HepG2 (cell line): ENCODE measurements around the gene TLNRD1. TPM values are rescaled to one million over a fixed set of nuclear protein-coding genes. Genes with fewer than 3 reads are reported as not detected.

Experiments
- ATAC-seq: fragments of 200-7000 bp; cut with Tn5 transposase; 3 replicates; pipeline ENCODE4 v1.9.1; 2020; ENCODE audit warnings: mild to moderate bottlenecking, moderate library complexity
- BruUV-seq: library from RNA; stranded (reverse); fragments of 400-500 nt; replicated peaks from 2 replicates; lab custom pipeline; 2021; lab: Mats Ljungman, UMichigan
- CTCF ChIA-PET: fragments of 300-600 bp; formaldehyde crosslinking; extraction: SDS; loops from one replicate; lab custom pipeline; 2021; ENCODE audit warnings: low total read pairs, inconsistent platforms, low intra/inter-chr PET ratio; lab: Yijun Ruan, JAX
- POLR2A ChIA-PET: fragments of 350-600 bp; sonication (Branson Sonifier 250); formaldehyde crosslinking; loops from one replicate; lab custom pipeline; 2020; ENCODE audit warnings: antibody characterized with exemption, inconsistent platforms; lab: Yijun Ruan, JAX
- DNase-seq: peaks from one replicate; pipeline ENCODE4 v3.0.0-alpha.2; 2015; ENCODE audit warnings: low spot score
- FAIRE-seq: peaks from 3 replicates; lab custom pipeline; 2011; peaks lifted over from hg19 to GRCh38; lab: Jason Lieb, UNC
- H2AFZ ChIP-seq: one replicate; pipeline ENCODE4 v1.6.1; 2011; ENCODE audit warnings: low read length, inconsistent platforms
- H3K27ac ChIP-seq: fragments of 300-600 bp; 3 replicates; pipeline ENCODE4 v1.8.0; 2011; ENCODE audit warnings: mixed run types, mild to moderate bottlenecking, mixed read lengths, low read length, inconsistent platforms; ENCODE audit not compliant: insufficient read depth; ENCODE audit errors: extremely low read length
- H3K27me3 ChIP-seq, 2 experiments: fragments of 200-600 bp in 1 of 2; 2 replicates in 1 of 2; 3 replicates in 1 of 2; pipeline versions ENCODE4 v1.6.0 to v1.8.0; 2011; ENCODE audit warnings: low read length in 2 of 2, mild to moderate bottlenecking in 2 of 2, moderate library complexity in 2 of 2, inconsistent platforms in 1 of 2; ENCODE audit not compliant: insufficient read depth in 2 of 2, control insufficient read depth in 1 of 2
- H3K36me3 ChIP-seq, 2 experiments: fragments of 200-600 bp in 1 of 2; replicated peaks in 1 of 2; 2 replicates in 1 of 2; 3 replicates in 1 of 2; pipeline versions ENCODE4 v1.5.1 to v1.8.0; 2011; ENCODE audit warnings: low read length in 2 of 2, inconsistent platforms in 1 of 2; ENCODE audit not compliant: insufficient read depth in 2 of 2, control insufficient read depth in 1 of 2
- H3K4me1 ChIP-seq: 2 replicates; pipeline ENCODE4 v1.5.1; 2012; ENCODE audit warnings: low read length, inconsistent platforms; ENCODE audit not compliant: insufficient read depth
- H3K4me2 ChIP-seq: 2 replicates; pipeline ENCODE4 v1.6.0; 2011; ENCODE audit warnings: low read depth, low read length, inconsistent platforms
- H3K4me3 ChIP-seq, 3 experiments: fragments of 200-600 bp in 1 of 3; sonication (generic), shearing (Covaris generic) in 1 of 3; replicated peaks in 1 of 3; 2 replicates each; pipeline ENCODE4 v1.5.1; 2011 to 2016; ENCODE audit warnings: low read length in 3 of 3, inconsistent platforms in 2 of 3, low read depth in 2 of 3, mild to moderate bottlenecking in 2 of 3, control low read depth in 1 of 3, mixed read lengths in 1 of 3; ENCODE audit not compliant: insufficient read depth in 1 of 3
- H3K79me2 ChIP-seq: one replicate; pipeline ENCODE4 v1.6.1; 2011; ENCODE audit warnings: low read length, inconsistent platforms; ENCODE audit not compliant: insufficient read depth
- H3K9ac ChIP-seq: 2 replicates; pipeline ENCODE4 v1.6.0; 2011; ENCODE audit warnings: mild to moderate bottlenecking, low read depth, low read length, inconsistent platforms; ENCODE audit not compliant: insufficient read depth
- H3K9me3 ChIP-seq: 2 replicates; pipeline ENCODE4 v1.5.1; 2012; ENCODE audit warnings: mild to moderate bottlenecking, low read length
- H4K20me1 ChIP-seq: 2 replicates; pipeline ENCODE4 v1.6.0; 2011; ENCODE audit warnings: inconsistent platforms, mild to moderate bottlenecking, low read length, moderate library complexity; ENCODE audit not compliant: insufficient read depth
- ATF2 ChIP-seq: sonication (generic); formaldehyde crosslinking; IDR thresholded peaks from 2 replicates; pipeline ENCODE4 v1.4.0; 2020; ENCODE audit warnings: missing genetic modification reagents
- CBX2 ChIP-seq, 2 experiments: fragments of 200-600 bp in 1 of 2; sonication (generic); formaldehyde crosslinking in 1 of 2; IDR thresholded peaks; 2 replicates each; pipeline versions ENCODE4 v1.7.0 to v1.8.1; 2018 to 2022; ENCODE audit warnings: low read depth in 2 of 2, low read length in 1 of 2, mild to moderate bottlenecking in 1 of 2, missing genetic modification reagents in 1 of 2
- DNMT3B ChIP-seq: conservative IDR thresholded peaks from 2 replicates; pipeline ENCODE4 v1.6.1; 2016; ENCODE audit warnings: missing biosample characterization, control low read depth
- HIC2 ChIP-seq: sonication (generic); formaldehyde crosslinking; IDR thresholded peaks from 2 replicates; pipeline ENCODE4 v1.9.0; 2022; ENCODE audit warnings: low read depth, missing genetic modification reagents
- IRX3 ChIP-seq: sonication (generic); formaldehyde crosslinking; IDR thresholded peaks from 2 replicates; pipeline ENCODE4 v1.8.1; 2023; ENCODE audit warnings: mild to moderate bottlenecking, low read depth, missing genetic modification reagents, borderline replicate concordance
- SRSF9 ChIP-seq: fragments of 200-400 bp; formaldehyde crosslinking; IDR thresholded peaks from 2 replicates; pipeline ENCODE4 v1.6.1; 2018; ENCODE audit warnings: borderline replicate concordance, mild to moderate bottlenecking, low read depth, low read length; ENCODE audit not compliant: insufficient read depth, poor library complexity, severe bottlenecking
- TRAFD1 ChIP-seq: sonication (generic); formaldehyde crosslinking; IDR thresholded peaks from 2 replicates; pipeline ENCODE4 v1.5.1; 2020; ENCODE audit warnings: missing genetic modification reagents, mild to moderate bottlenecking, borderline replicate concordance
- ZNF235 ChIP-seq: sonication (generic); formaldehyde crosslinking; IDR thresholded peaks from 2 replicates; pipeline ENCODE4 v1.8.1; 2023; ENCODE audit warnings: mild to moderate bottlenecking, missing genetic modification reagents, borderline replicate concordance
- ZNF407 ChIP-seq: sonication (generic); formaldehyde crosslinking; IDR thresholded peaks from one replicate; pipeline ENCODE4 v1.5.1; 2020; ENCODE audit warnings: mild to moderate bottlenecking, missing genetic modification reagents; ENCODE audit errors: not compliant biosample characterization
- ZNF780A ChIP-seq: sonication (generic); formaldehyde crosslinking; IDR thresholded peaks from 2 replicates; pipeline ENCODE4 v1.8.0; 2022; ENCODE audit warnings: mild to moderate bottlenecking, missing genetic modification reagents, moderate library complexity
- WGBS: methylation state at CpG from one replicate; pipeline ENCODE4 v1.1.6; 2017; ENCODE audit warnings: low lambda C conversion rate; 5-methylcytosine and 5-hydroxymethylcytosine counted together
- in situ Hi-C: cut with HindIII; loops from 2 replicates; pipeline ENCODE4 v1.10.0; 2017; ENCODE audit warnings: low pct_unique_long_range_greater_than_20kb; ENCODE audit not compliant: extremely low pct_ligation_motif_present
- intact Hi-C: fragments of 100-400 bp; cut with micrococcal nuclease; formaldehyde crosslinking; loops from one replicate; pipeline ENCODE4 v1.10.0; 2022; ENCODE audit not compliant: unreplicated experiment
- polyA plus RNA-seq, 8 experiments: library from polyadenylated mRNA; depleted of rRNA in 3 of 8; stranded (reverse) in 7 of 8; unstranded in 1 of 8; fragments of >200 nt; fragmentation: Illumina TruSeq in 4 of 8; extraction: Trizol in 4 of 8; gene quantifications; 2 replicates each; pipeline versions ENCODE4 v1.2.1 to v1.2.3, GENCODE V29; 2011 to 2016; ENCODE audit warnings: low read depth in 4 of 8, missing spikeins in 1 of 8, mixed read lengths in 1 of 8; ENCODE audit not compliant: insufficient read depth in 1 of 8
- total RNA-seq, 5 experiments: library from RNA; depleted of rRNA; stranded (reverse); fragments of >200 nt; fragmentation: Illumina TruSeq; extraction: Trizol; gene quantifications; 2 replicates each; pipeline ENCODE4 v1.2.3, GENCODE V29; 2016; ENCODE audit warnings: low read depth in 1 of 5

TLNRD1 gene
- total and polyA plus RNA-seq, 2 of the 13 experiments (the other 11 are each of a cell fraction or from before 2014, with no cell fraction given), result 3.4 to 5.3 TPM

- CTCF ChIA-PET, result no interaction called here
- peaks cover 58% of the 10 kb centered on the region for H3K79me2 ChIP-seq
- POLR2A ChIA-PET, result no interaction called here
- TF ChIP-seq IRX3 (CRISPR knock-in tag), result no peak
- TF ChIP-seq SRSF9, result no peak
- no peak for TF ChIP-seq ZNF235 (CRISPR knock-in tag)
- no peak for TF ChIP-seq HIC2 (CRISPR knock-in tag)
- no peak for TF ChIP-seq ATF2
- TF ChIP-seq ZNF407 (CRISPR knock-in tag), result no peak
- TF ChIP-seq TRAFD1, result no peak
- no peak for TF ChIP-seq CBX2 (IDR thresholded peaks at IDR 0.05; ENCODE audit: low read depth, low read length)
- TF ChIP-seq CBX2 (CRISPR knock-in tag; IDR thresholded peaks at IDR 0.05; ENCODE audit: low read depth), result no peak
- no peak for TF ChIP-seq DNMT3B (CRISPR knock-in tag)
- TF ChIP-seq ZNF780A (CRISPR knock-in tag), result no peak
Observed at GRCh38 chr15:80985981-80986380, 14.7 kb upstream of the TLNRD1 start.

More at GRCh38 chr15:80985981-80986380, 14.7 kb upstream of the TLNRD1 start:
- no peak overlapping the region for H3K27ac ChIP-seq
- ATAC-seq (no peak), DNase-seq (no peak), FAIRE-seq (no peak)
- H4K20me1 ChIP-seq, result peaks cover 2% of the 10 kb centered on the region; the same call in 1 of the 2 replicates
- H3K4me3 ChIP-seq, result no peak overlapping the region
- H3K9me3 ChIP-seq, result no peaks in the 10 kb centered on the region
- intact Hi-C loops, result no loop called here
- in situ Hi-C loops, result no loop called here
- no peak overlapping the region for H3K4me2 ChIP-seq
- peaks cover 0 to 16% of the 10 kb centered on the region in 2 experiments; a peak in 3 of 5 replicates for H3K36me3 ChIP-seq
- H3K27me3 ChIP-seq, result no peaks in the 10 kb centered on the region; a peak in 1 of 5 replicates
- H3K9ac ChIP-seq, result no peak overlapping the region
- BruUV-seq, result no TSS peak
- H2AFZ ChIP-seq, result no peak overlapping the region
- 94% methylated on average over 5 of the region's 5 CpGs for WGBS
- H3K4me1 ChIP-seq, result peaks cover 34% of the 10 kb centered on the region
